ENCODE measurements around the gene MIDN. TPM values are rescaled to one million over a fixed set of nuclear protein-coding genes. Genes with fewer than 3 reads are reported as not detected.

The MIDN gene
- total and polyA plus RNA-seq, 5 donors, result 45.6 to 123 (median 60.1) TPM

GRCh38 chr19:1221904-1222255 is 26.5 kb upstream of the MIDN start:
- Histone ChIP-seq H3K4me3 (ENCODE audit: low read length) (no peak overlapping the region), H3K4me1 (ENCODE audit: control insufficient read depth, insufficient read depth, low read length) (no peaks in the 10 kb centered on the region), H3K27me3 (ENCODE audit: control insufficient read depth, insufficient read depth) (no peaks in the 10 kb centered on the region), H3K27ac (ENCODE audit: low read length) (no peak overlapping the region), H3K9me3 (ENCODE audit: control insufficient read depth, low read length) (no peaks in the 10 kb centered on the region)
- ATAC-seq (peak in 1 of 2 donors; percentile 1), DNase-seq (peak in 1 of 3 donors; percentile 65)
- 81% methylated on average over 22 of the region's 22 CpGs for WGBS
- intact Hi-C loops (cut with DNase I), result no loop called here

- intact Hi-C loops (cut with DNase I), result no loop called here
- WGBS, result 89% methylated on average over 14 of the region's 14 CpGs
Measured at GRCh38 chr19:1222394-1222793, 26.0 kb upstream of the MIDN start.

GRCh38 chr19:1223018-1223855 is 25.1 kb upstream of the MIDN start:
- DNase-seq (peak in 1 of 3 donors; percentile 72), ATAC-seq (no peak)
- Histone ChIP-seq H3K27me3 (ENCODE audit: control insufficient read depth, insufficient read depth) (no peaks in the 10 kb centered on the region), H3K27ac (ENCODE audit: low read length) (no peak overlapping the region), H3K4me3 (ENCODE audit: low read length) (no peak overlapping the region), H3K4me1 (ENCODE audit: control insufficient read depth, insufficient read depth, low read length) (no peaks in the 10 kb centered on the region), H3K9me3 (ENCODE audit: control insufficient read depth, low read length) (no peaks in the 10 kb centered on the region)
- intact Hi-C loops (cut with DNase I), result no loop called here
- 77% methylated on average over 48 of the region's 48 CpGs for WGBS

More at GRCh38 chr19:1222394-1222793, 26.0 kb upstream of the MIDN start:
- Histone ChIP-seq H3K4me1 (ENCODE audit: control insufficient read depth, insufficient read depth, low read length) (no peaks in the 10 kb centered on the region), H3K27me3 (ENCODE audit: control insufficient read depth, insufficient read depth) (no peaks in the 10 kb centered on the region), H3K4me3 (ENCODE audit: low read length) (no peak overlapping the region), H3K27ac (ENCODE audit: low read length) (no peak overlapping the region), H3K9me3 (ENCODE audit: control insufficient read depth, low read length) (no peaks in the 10 kb centered on the region)
- DNase-seq, result peak in 1 of 3 donors; percentile 58
- no peak for ATAC-seq

GRCh38 chr19:1224047-1224825 is 24.1 kb upstream of the MIDN start:
- H3K9me3 ChIP-seq (ENCODE audit: control insufficient read depth, low read length), result no peaks in the 10 kb centered on the region
- no peak for ATAC-seq
- no peak overlapping the region for H3K4me3 ChIP-seq (ENCODE audit: low read length)
- no peak overlapping the region for H3K27ac ChIP-seq (ENCODE audit: low read length)
- no peaks in the 10 kb centered on the region for H3K27me3 ChIP-seq (ENCODE audit: control insufficient read depth, insufficient read depth)
- intact Hi-C loops (cut with DNase I), result no loop called here
- no peaks in the 10 kb centered on the region for H3K4me1 ChIP-seq (ENCODE audit: control insufficient read depth, insufficient read depth, low read length)
- DNase-seq, result peak in 1 of 3 donors; percentile 45
- WGBS, result 92% methylated on average over 16 of the region's 16 CpGs

- Histone ChIP-seq H3K9me3 (ENCODE audit: control insufficient read depth, low read length) (no peaks in the 10 kb centered on the region), H3K27ac (ENCODE audit: low read length) (no peak overlapping the region), H3K27me3 (ENCODE audit: control insufficient read depth, insufficient read depth) (no peaks in the 10 kb centered on the region), H3K4me1 (ENCODE audit: control insufficient read depth, insufficient read depth, low read length) (no peaks in the 10 kb centered on the region), H3K4me3 (ENCODE audit: low read length) (no peak overlapping the region)
- 91% methylated on average over 16 of the region's 16 CpGs for WGBS
- ATAC-seq, result no peak
- DNase-seq, result no peak
- intact Hi-C loops (cut with DNase I), result no loop called here
Measured at GRCh38 chr19:1224847-1225246, 23.5 kb upstream of the MIDN start.

- 85% methylated on average over 29 of the region's 29 CpGs for WGBS
- no peaks in the 10 kb centered on the region for H3K27me3 ChIP-seq (ENCODE audit: control insufficient read depth, insufficient read depth)
Measured at GRCh38 chr19:1225440-1226226, 22.8 kb upstream of the MIDN start.

GRCh38 chr19:1226227-1226518 is 22.2 kb upstream of the MIDN start:
- no peak overlapping the region for H3K27ac ChIP-seq (ENCODE audit: low read length)
- intact Hi-C loops (cut with DNase I), result no loop called here
- H3K4me3 ChIP-seq (ENCODE audit: low read length), result no peak overlapping the region
- H3K9me3 ChIP-seq (ENCODE audit: control insufficient read depth, low read length), result no peaks in the 10 kb centered on the region
- DNase-seq, result no peak
- ATAC-seq, result no peak
- no peaks in the 10 kb centered on the region for H3K4me1 ChIP-seq (ENCODE audit: control insufficient read depth, insufficient read depth, low read length)
- 93% methylated on average over 11 of the region's 11 CpGs for WGBS
- H3K27me3 ChIP-seq (ENCODE audit: control insufficient read depth, insufficient read depth), result no peaks in the 10 kb centered on the region

More at GRCh38 chr19:1225440-1226226, 22.8 kb upstream of the MIDN start:
- no peak for DNase-seq
- no peak for ATAC-seq
- no peak overlapping the region for H3K27ac ChIP-seq (ENCODE audit: low read length)
- intact Hi-C loops (cut with DNase I), result no loop called here
- H3K4me1 ChIP-seq (ENCODE audit: control insufficient read depth, insufficient read depth, low read length), result no peaks in the 10 kb centered on the region
- no peak overlapping the region for H3K4me3 ChIP-seq (ENCODE audit: low read length)
- no peaks in the 10 kb centered on the region for H3K9me3 ChIP-seq (ENCODE audit: control insufficient read depth, low read length)

GRCh38 chr19:1226522-1227303 is 21.7 kb upstream of the MIDN start:
- H3K9me3 ChIP-seq (ENCODE audit: control insufficient read depth, low read length), result no peaks in the 10 kb centered on the region
- H3K4me3 ChIP-seq (ENCODE audit: low read length), result no peak overlapping the region
- 92% methylated on average over 50 of the region's 50 CpGs for WGBS
- H3K27me3 ChIP-seq (ENCODE audit: control insufficient read depth, insufficient read depth), result no peaks in the 10 kb centered on the region
- no peak for ATAC-seq
- H3K27ac ChIP-seq (ENCODE audit: low read length), result no peak overlapping the region
- intact Hi-C loops (cut with DNase I), result no loop called here
- H3K4me1 ChIP-seq (ENCODE audit: control insufficient read depth, insufficient read depth, low read length), result no peaks in the 10 kb centered on the region
- DNase-seq, result no peak

GRCh38 chr19:1227304-1228054 is 20.9 kb upstream of the MIDN start:
- intact Hi-C loops (cut with DNase I), result no loop called here
- ATAC-seq, result no peak
- no peaks in the 10 kb centered on the region for H3K4me1 ChIP-seq (ENCODE audit: control insufficient read depth, insufficient read depth, low read length)
- H3K9me3 ChIP-seq (ENCODE audit: control insufficient read depth, low read length), result no peaks in the 10 kb centered on the region
- no peak overlapping the region for H3K27ac ChIP-seq (ENCODE audit: low read length)
- no peak overlapping the region for H3K4me3 ChIP-seq (ENCODE audit: low read length)
- no peak for DNase-seq
- H3K27me3 ChIP-seq (ENCODE audit: control insufficient read depth, insufficient read depth), result no peaks in the 10 kb centered on the region
- WGBS, result 92% methylated on average over 56 of the region's 56 CpGs
